Keratinocyte (primary cell): ENCODE results near the gene MMD. TPM values are rescaled to one million over a fixed set of nuclear protein-coding genes. Genes with fewer than 3 reads are reported as not detected.

Experiments used
- DNase-seq: peaks from one replicate; pipeline ENCODE4 v3.0.0-alpha.2; 2011; ENCODE audit warnings: low read depth, missing footprints, low spot score
- FAIRE-seq: peaks from 2 replicates; lab custom pipeline; 2011; peaks lifted over from hg19 to GRCh38; lab: Jason Lieb, UNC
- H2AFZ ChIP-seq: 2 replicates; pipeline ENCODE4 v1.6.0; 2012; ENCODE audit warnings: low read length, control low read depth, inconsistent platforms; ENCODE audit not compliant: control insufficient read depth
- H3K27ac ChIP-seq: 2 replicates; pipeline ENCODE4 v1.5.1; 2011; ENCODE audit warnings: low read length; ENCODE audit not compliant: control insufficient read depth, insufficient read depth
- H3K27me3 ChIP-seq: 3 replicates; pipeline ENCODE4 v1.6.0; 2011; ENCODE audit warnings: low read length; ENCODE audit not compliant: control insufficient read depth, insufficient read depth; ENCODE audit errors: extremely low read depth
- H3K36me3 ChIP-seq, 2 experiments: 2 replicates in 1 of 2; 3 replicates in 1 of 2; pipeline ENCODE4 v1.5.1; 2011; ENCODE audit warnings: low read length in 2 of 2, mild to moderate bottlenecking in 1 of 2; ENCODE audit not compliant: control insufficient read depth in 2 of 2, insufficient read depth in 2 of 2; ENCODE audit errors: extremely low read depth in 1 of 2
- H3K4me1 ChIP-seq: 3 replicates; pipeline ENCODE4 v1.5.1; 2011; ENCODE audit warnings: low read length; ENCODE audit not compliant: control insufficient read depth, insufficient read depth; ENCODE audit errors: extremely low read depth
- H3K4me2 ChIP-seq: 3 replicates; pipeline ENCODE4 v1.6.0; 2011; ENCODE audit warnings: low read depth, low read length; ENCODE audit not compliant: control insufficient read depth, insufficient read depth; ENCODE audit errors: extremely low read depth
- H3K4me3 ChIP-seq, 3 experiments: fragments of 200-600 bp in 1 of 3; sonication (generic) in 1 of 3; 2 replicates in 2 of 3; 3 replicates in 1 of 3; pipeline ENCODE4 v1.5.1; 2011 to 2016; ENCODE audit warnings: low read length in 3 of 3, mild to moderate bottlenecking in 3 of 3, control low read depth in 2 of 3, inconsistent platforms in 1 of 3, low read depth in 1 of 3, mixed read lengths in 1 of 3, mixed run types in 1 of 3, moderate library complexity in 1 of 3; ENCODE audit not compliant: control insufficient read depth in 2 of 3, insufficient read depth in 2 of 3; ENCODE audit errors: extremely low read depth in 1 of 3
- H3K79me2 ChIP-seq: 2 replicates; pipeline ENCODE4 v1.6.0; 2012; ENCODE audit warnings: low read length; ENCODE audit not compliant: control insufficient read depth, insufficient read depth
- H3K9ac ChIP-seq: 3 replicates; pipeline ENCODE4 v1.6.0; 2011; ENCODE audit warnings: low read length; ENCODE audit not compliant: control insufficient read depth, insufficient read depth; ENCODE audit errors: extremely low read depth
- H3K9me1 ChIP-seq: 3 replicates; pipeline ENCODE4 v1.6.0; 2011; ENCODE audit warnings: low read length; ENCODE audit not compliant: control insufficient read depth, insufficient read depth; ENCODE audit errors: extremely low read depth
- H3K9me3 ChIP-seq: 2 replicates; pipeline ENCODE4 v1.5.1; 2012; ENCODE audit warnings: low read depth, low read length; ENCODE audit not compliant: control insufficient read depth
- H4K20me1 ChIP-seq: 3 replicates; pipeline ENCODE4 v1.6.0; 2011; ENCODE audit warnings: low read length; ENCODE audit not compliant: control insufficient read depth, insufficient read depth; ENCODE audit errors: extremely low read depth
- CTCF ChIP-seq, 3 experiments: IDR thresholded peaks in 1 of 3; conservative IDR thresholded peaks in 1 of 3; optimal IDR thresholded peaks in 1 of 3; 2 replicates in 2 of 3; 3 replicates in 1 of 3; pipeline versions ENCODE3 to v1.5.1; 2011; ENCODE audit warnings: low read length in 3 of 3, mild to moderate bottlenecking in 3 of 3, moderate library complexity in 2 of 3, control low read depth in 1 of 3, inconsistent platforms in 1 of 3; ENCODE audit not compliant: insufficient read depth in 2 of 3; ENCODE audit errors: extremely low read depth in 1 of 3
- EZH2 ChIP-seq: IDR thresholded peaks from one replicate; pipeline ENCODE4 v1.6.1; 2012; ENCODE audit warnings: inconsistent platforms, mild to moderate bottlenecking, low read length, moderate library complexity
- dilution Hi-C: fragments of 300-500 bp; cut with MboI; formaldehyde crosslinking; loops from one replicate; pipeline ENCODE4 v1.7.0; 2020; ENCODE audit warnings: low sequenced_read_pairs; ENCODE audit not compliant: extremely low pct_ligation_motif_present
- polyA plus RNA-seq, 5 experiments: library from polyadenylated mRNA; depleted of rRNA in 3 of 5; stranded (reverse) in 3 of 5; stranded (forward) in 1 of 5; unstranded in 1 of 5; fragments of >200 nt; gene quantifications; 1 replicate in 1 of 5; 2 replicates in 3 of 5; 3 replicates in 1 of 5; pipeline versions ENCODE4 v1.2.1 to v1.2.3, GENCODE V29; 2011 to 2012; ENCODE audit warnings: missing spikeins in 2 of 5, low read depth in 1 of 5, low replicate concordance in 1 of 5

The MMD gene
- polyA plus RNA-seq, 1 donor (not counting 4 experiments of a cell fraction or from before 2014, with no cell fraction given): 6.4 TPM

- Histone ChIP-seq H3K4me3 (peak overlapping the region in 2 of 3 experiments; percentile 46 to 57), H3K9me3 (no peaks in the 10 kb centered on the region), H3K27me3 (no peaks in the 10 kb centered on the region), H3K27ac (peak overlapping the region; percentile 96), H2AFZ (peak overlapping the region; percentile 38), H3K9ac (peak overlapping the region; percentile 76), H3K36me3 (no peaks in the 10 kb centered on the region), H3K9me1 (no peaks in the 10 kb centered on the region), H4K20me1 (peaks cover 2% of the 10 kb centered on the region), H3K4me1 (peaks cover 35% of the 10 kb centered on the region), H3K4me2 (peak overlapping the region; percentile 93), H3K79me2 (no peaks in the 10 kb centered on the region)
- DNase-seq: peak; percentile 61
- dilution Hi-C loops: no loop called here
- peak; percentile 66 for FAIRE-seq
- no peak for TF ChIP-seq EZH2
- TF ChIP-seq CTCF (optimal IDR thresholded peaks at IDR 0.05 in 1 of 3, IDR thresholded peaks at IDR 0.05 in 1 of 3, conservative IDR thresholded peaks at IDR 0.05 in 1 of 3; ENCODE audit: extremely low read depth in 1 of 3, insufficient read depth in 2 of 3, low read length in 3 of 3): no peak
Observed at GRCh38 chr17:55433629-55434422, 12.2 kb upstream of the MMD start.

GRCh38 chr17:55433029-55433628 lies 11.5 kb upstream of the MMD start:
- dilution Hi-C loops: no loop called here
- Histone ChIP-seq H3K79me2 (no peaks in the 10 kb centered on the region), H3K4me3 (peak overlapping the region in 2 of 3 experiments; percentile 46 to 57), H3K4me2 (peak overlapping the region; percentile 93), H2AFZ (no peak overlapping the region), H3K27ac (peak overlapping the region; percentile 96), H3K9me3 (no peaks in the 10 kb centered on the region), H3K36me3 (no peaks in the 10 kb centered on the region), H3K9me1 (no peaks in the 10 kb centered on the region), H4K20me1 (peaks cover 2% of the 10 kb centered on the region), H3K27me3 (no peaks in the 10 kb centered on the region), H3K9ac (peak overlapping the region; percentile 76), H3K4me1 (peaks cover 35% of the 10 kb centered on the region)
- DNase-seq: peak; percentile 83
- FAIRE-seq: peak; percentile 84
- no peak for TF ChIP-seq CTCF (optimal IDR thresholded peaks at IDR 0.05 in 1 of 3, IDR thresholded peaks at IDR 0.05 in 1 of 3, conservative IDR thresholded peaks at IDR 0.05 in 1 of 3; ENCODE audit: extremely low read depth in 1 of 3, insufficient read depth in 2 of 3, low read length in 3 of 3)
- no peak for TF ChIP-seq EZH2
